ENCODE measurements around the gene GDI1. TPM values are rescaled to one million over a fixed set of nuclear protein-coding genes. Genes with fewer than 3 reads are reported as not detected.

Gene GDI1
- total and polyA plus RNA-seq, 2 donors (not counting 1 experiment from before 2014, with no cell fraction given) = 199 to 311 TPM

DNA sequence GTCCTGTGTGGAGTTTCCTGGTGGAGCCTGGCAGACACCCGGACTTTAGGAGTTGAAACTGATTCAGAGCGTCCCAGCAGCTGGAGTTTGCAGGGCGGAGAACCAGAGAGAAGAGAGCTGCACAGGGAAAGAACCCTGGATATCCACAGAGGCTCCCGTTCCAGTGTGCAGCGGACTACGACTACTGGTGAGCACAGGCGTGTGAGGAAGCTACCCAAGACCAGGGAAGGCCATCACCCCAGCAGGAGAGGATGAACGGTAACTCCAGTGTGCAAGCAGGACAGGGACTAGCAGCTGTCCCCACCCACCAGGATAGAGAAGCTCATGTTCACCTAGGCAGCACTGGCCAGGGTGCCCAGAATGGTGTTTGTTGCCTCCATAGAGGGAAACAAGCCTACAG is 39.9 kb downstream of the GDI1 start:
- Histone ChIP-seq H3K27me3 (replicated peaks in 1 of 4; ENCODE audit: control extremely low read depth in 1 of 4, control insufficient read depth in 3 of 4, insufficient read depth in 4 of 4, low read length in 3 of 4) (no peaks in the 10 kb centered on the region), H3K4me3 (ENCODE audit: control extremely low read depth in 1 of 5, extremely low read depth in 1 of 5, insufficient read depth in 1 of 5, low read depth in 2 of 5, low read length in 4 of 5) (no peak overlapping the region), H4K20me1 (ENCODE audit: control insufficient read depth, insufficient read depth, low read length, poor library complexity, severe bottlenecking) (no peaks in the 10 kb centered on the region), H2AFZ (ENCODE audit: insufficient read depth, low read depth, low read length, poor library complexity, severe bottlenecking) (no peak overlapping the region), H3K4me2 (replicated peaks; ENCODE audit: low read depth, low read length, poor library complexity, severe bottlenecking) (no peak overlapping the region), H3K79me2 (ENCODE audit: control insufficient read depth, insufficient read depth, low read length) (no peaks in the 10 kb centered on the region), H3K9ac (ENCODE audit: low read length) (no peak overlapping the region), H3K36me3 (replicated peaks in 1 of 2; ENCODE audit: control extremely low read depth in 1 of 2, control insufficient read depth in 1 of 2, extremely low read depth in 1 of 2, insufficient read depth in 2 of 2, low read length in 1 of 2) (peaks cover 0 to under 1% of the 10 kb centered on the region in 2 experiments), H3K4me1 (ENCODE audit: control insufficient read depth in 2 of 2, insufficient read depth in 2 of 2, low read length in 2 of 2) (peaks cover 5 to 16% of the 10 kb centered on the region in 2 donors), H3K9me3 (ENCODE audit: control extremely low read depth in 1 of 3, control insufficient read depth in 2 of 3, insufficient read depth in 1 of 3, low read length in 2 of 3) (no peaks in the 10 kb centered on the region), H3K27ac (ENCODE audit: low read length in 2 of 2) (no peak overlapping the region)
- intact Hi-C loops (cut with micrococcal nuclease) = loop anchor here (5.0 kb wide), 1 partner anchor 35 kb away; the partner anchor contains the start of gene FAM50A
- DNase-seq (no peak), ATAC-seq (ENCODE audit: low read depth) (no peak)
- no peaks in the 10 kb centered on the region for H3K27me3 Mint-ChIP-seq
- no peak overlapping the region for H3K4me3 Mint-ChIP-seq
- TF ChIP-seq EZH2 (IDR thresholded peaks at IDR 0.05; ENCODE audit: borderline replicate concordance, insufficient read depth, low read depth, low read length, poor library complexity, severe bottlenecking) = no peak
- TF ChIP-seq, protein P1, sequence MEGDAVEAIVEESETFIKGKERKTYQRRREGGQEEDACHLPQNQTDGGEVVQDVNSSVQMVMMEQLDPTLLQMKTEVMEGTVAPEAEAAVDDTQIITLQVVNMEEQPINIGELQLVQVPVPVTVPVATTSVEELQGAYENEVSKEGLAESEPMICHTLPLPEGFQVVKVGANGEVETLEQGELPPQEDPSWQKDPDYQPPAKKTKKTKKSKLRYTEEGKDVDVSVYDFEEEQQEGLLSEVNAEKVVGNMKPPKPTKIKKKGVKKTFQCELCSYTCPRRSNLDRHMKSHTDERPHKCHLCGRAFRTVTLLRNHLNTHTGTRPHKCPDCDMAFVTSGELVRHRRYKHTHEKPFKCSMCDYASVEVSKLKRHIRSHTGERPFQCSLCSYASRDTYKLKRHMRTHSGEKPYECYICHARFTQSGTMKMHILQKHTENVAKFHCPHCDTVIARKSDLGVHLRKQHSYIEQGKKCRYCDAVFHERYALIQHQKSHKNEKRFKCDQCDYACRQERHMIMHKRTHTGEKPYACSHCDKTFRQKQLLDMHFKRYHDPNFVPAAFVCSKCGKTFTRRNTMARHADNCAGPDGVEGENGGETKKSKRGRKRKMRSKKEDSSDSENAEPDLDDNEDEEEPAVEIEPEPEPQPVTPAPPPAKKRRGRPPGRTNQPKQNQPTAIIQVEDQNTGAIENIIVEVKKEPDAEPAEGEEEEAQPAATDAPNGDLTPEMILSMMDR (IDR thresholded peaks at IDR 0.05) = no peak
- H3K4me1 Mint-ChIP-seq = peaks cover 11% of the 10 kb centered on the region
- ChIA-PET CTCF (interaction anchor here (1.0 to 1.2 kb wide), 2 partner anchors 18 to 78 kb away, joined by 3 read pairs; partner anchors contain the start of gene RPL10), POLR2A (interaction anchor here (0.6 to 1.2 kb wide), 2 partner anchors 18 to 53 kb away, joined by 3 read pairs; no protein-coding TSS in a partner anchor)
- no peaks in the 10 kb centered on the region for H3K9me3 Mint-ChIP-seq (ENCODE audit: insufficient read depth)
- H3K27ac Mint-ChIP-seq = no peak overlapping the region
- WGBS (ENCODE audit: insufficient coverage) = 96% methylated on average over 4 of the region's 8 CpGs

DNA sequence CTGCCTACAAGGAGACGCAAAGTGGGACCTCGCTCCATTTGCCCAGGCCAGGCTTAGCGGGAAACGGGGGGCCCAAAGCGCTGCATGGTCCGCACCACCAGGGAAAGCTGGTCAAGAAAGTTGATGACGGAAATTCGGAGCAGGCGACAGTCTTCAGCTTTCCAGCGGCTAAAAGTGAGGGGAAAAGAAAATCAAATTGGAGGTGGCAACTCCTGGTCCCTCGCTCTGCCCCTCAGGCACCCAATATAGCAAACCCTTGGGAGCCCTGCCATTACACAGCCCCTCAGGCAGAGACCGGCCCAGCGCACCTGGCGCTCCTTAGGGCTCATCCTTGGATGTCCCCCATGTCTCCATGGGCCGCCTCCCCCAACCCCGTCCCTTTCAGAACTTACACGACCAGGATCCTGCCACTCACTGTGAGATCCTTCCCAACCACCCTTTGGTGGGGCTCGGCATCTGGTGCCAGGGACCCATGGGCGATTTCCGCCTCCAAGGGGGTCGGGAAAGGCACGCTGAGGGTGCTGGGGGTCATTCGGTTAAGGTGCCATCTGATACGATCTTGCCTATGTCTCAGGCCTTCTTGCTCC is 41.0 kb downstream of the GDI1 start:
- no peaks in the 10 kb centered on the region for H3K27me3 ChIP-seq (replicated peaks in 1 of 4; ENCODE audit: control extremely low read depth in 1 of 4, control insufficient read depth in 3 of 4, insufficient read depth in 4 of 4, low read length in 3 of 4)
- H4K20me1 ChIP-seq (ENCODE audit: control insufficient read depth, insufficient read depth, low read length, poor library complexity, severe bottlenecking) = no peaks in the 10 kb centered on the region
- Mint-ChIP-seq H3K27ac (peak overlapping the region; percentile 94), H3K9me3 (ENCODE audit: insufficient read depth) (no peaks in the 10 kb centered on the region), H3K27me3 (no peaks in the 10 kb centered on the region), H3K4me1 (peaks cover 17% of the 10 kb centered on the region), H3K4me3 (peak overlapping the region; percentile 88)
- H3K4me1 ChIP-seq (ENCODE audit: control insufficient read depth in 2 of 2, insufficient read depth in 2 of 2, low read length in 2 of 2) = peaks cover 5 to 16% of the 10 kb centered on the region in 2 donors
- WGBS (ENCODE audit: insufficient coverage) = 50% methylated on average over 7 of the region's 24 CpGs
- no peaks in the 10 kb centered on the region for H3K9me3 ChIP-seq (ENCODE audit: control extremely low read depth in 1 of 3, control insufficient read depth in 2 of 3, insufficient read depth in 1 of 3, low read length in 2 of 3)
- H3K79me2 ChIP-seq (ENCODE audit: control insufficient read depth, insufficient read depth, low read length) = no peaks in the 10 kb centered on the region
- ChIA-PET POLR2A (interaction anchor here (1.1 to 1.8 kb wide), 2 partner anchors 11 to 19 kb away, joined by 5 to 6 read pairs; partner anchors contain the start of gene PLXNA3), CTCF (interaction anchor here (1.0 to 1.9 kb wide), 2 partner anchors 49 to 79 kb away, joined by 3 to 5 read pairs; partner anchors contain the start of gene RPL10)
- H3K36me3 ChIP-seq (replicated peaks in 1 of 2; ENCODE audit: control extremely low read depth in 1 of 2, control insufficient read depth in 1 of 2, extremely low read depth in 1 of 2, insufficient read depth in 2 of 2, low read length in 1 of 2) = no peaks in the 10 kb centered on the region
- intact Hi-C loops (cut with micrococcal nuclease) = loop anchor here (5.0 kb wide), 1 partner anchor 36 kb away; the partner anchor contains the start of gene FAM50A
- H3K27ac ChIP-seq (ENCODE audit: low read length in 2 of 2) = peak overlapping the region; percentile 41 to 75
- DNase-seq (no peak), ATAC-seq (ENCODE audit: low read depth) (no peak)
- peak overlapping the region in 4 of 5 experiments; percentile 51 to 59 (median 54) for H3K4me3 ChIP-seq (ENCODE audit: control extremely low read depth in 1 of 5, extremely low read depth in 1 of 5, insufficient read depth in 1 of 5, low read depth in 2 of 5, low read length in 4 of 5)
- peak overlapping the region; percentile 65 for H2AFZ ChIP-seq (ENCODE audit: insufficient read depth, low read depth, low read length, poor library complexity, severe bottlenecking)
- peak overlapping the region; percentile 75 for H3K4me2 ChIP-seq (replicated peaks; ENCODE audit: low read depth, low read length, poor library complexity, severe bottlenecking)
- H3K9ac ChIP-seq (ENCODE audit: low read length) = peak overlapping the region; percentile 49
- TF ChIP-seq, protein P1 (IDR thresholded peaks at IDR 0.05) = no peak
- no peak for TF ChIP-seq EZH2 (IDR thresholded peaks at IDR 0.05; ENCODE audit: borderline replicate concordance, insufficient read depth, low read depth, low read length, poor library complexity, severe bottlenecking)

Measured in B cell (primary cell).